Hepatocyte (in vitro differentiated cells): Measurements from ENCODE around the gene DIAPH1. TPM values are rescaled to one million over a fixed set of nuclear protein-coding genes. Genes with fewer than 3 reads are reported as not detected.

ENCODE experiments used
- DNase-seq: peaks from one replicate; pipeline ENCODE4 v3.0.0-alpha.2; 2016; ENCODE audit warnings: low spot score
- H2AFZ ChIP-seq: fragments of 200-600 bp; sonication (generic); 2 replicates; pipeline ENCODE4 v1.6.0; 2016; ENCODE audit warnings: antibody characterized with exemption, mild to moderate bottlenecking
- H3K27ac ChIP-seq: fragments of 200-600 bp; sonication (generic); 2 replicates; pipeline ENCODE4 v1.5.1; 2016; ENCODE audit warnings: mild to moderate bottlenecking
- H3K27me3 ChIP-seq: fragments of 200-600 bp; sonication (generic); 2 replicates; pipeline ENCODE4 v1.6.1; 2016
- H3K36me3 ChIP-seq: fragments of 200-600 bp; sonication (generic); replicated peaks from 2 replicates; pipeline ENCODE4 v1.5.1; 2016; ENCODE audit warnings: low read depth; ENCODE audit not compliant: insufficient read depth
- H3K4me1 ChIP-seq: fragments of 200-600 bp; sonication (generic); 2 replicates; pipeline ENCODE4 v1.5.1; 2016; ENCODE audit warnings: mild to moderate bottlenecking, moderate library complexity; ENCODE audit not compliant: insufficient read depth
- H3K4me2 ChIP-seq: fragments of 200-600 bp; sonication (generic); 2 replicates; pipeline ENCODE4 v1.6.0; 2016
- H3K4me3 ChIP-seq: fragments of 200-600 bp; sonication (generic); 2 replicates; pipeline ENCODE4 v1.5.1; 2016; ENCODE audit warnings: mild to moderate bottlenecking
- H3K79me2 ChIP-seq: fragments of 200-600 bp; sonication (generic); 2 replicates; pipeline ENCODE4 v1.6.0; 2017; ENCODE audit warnings: mild to moderate bottlenecking
- H3K9me2 ChIP-seq: fragments of 200-600 bp; sonication (generic); replicated peaks from 2 replicates; pipeline ENCODE4 v1.6.0; 2017; ENCODE audit warnings: mild to moderate bottlenecking; ENCODE audit not compliant: insufficient read depth
- H3K9me3 ChIP-seq: fragments of 200-600 bp; sonication (generic); 2 replicates; pipeline ENCODE4 v1.5.1; 2016; ENCODE audit warnings: low read depth, mild to moderate bottlenecking
- H4K20me1 ChIP-seq: fragments of 200-600 bp; sonication (generic); 2 replicates; pipeline ENCODE4 v1.6.0; 2016; ENCODE audit warnings: mild to moderate bottlenecking; ENCODE audit not compliant: insufficient read depth, poor library complexity, severe bottlenecking
- CTCF ChIP-seq: fragments of 200-600 bp; sonication (generic); IDR thresholded peaks from 2 replicates; pipeline ENCODE4 v1.5.1; 2016; ENCODE audit warnings: antibody characterized with exemption, mild to moderate bottlenecking; ENCODE audit not compliant: poor library complexity
- EZH2 ChIP-seq: fragments of 200-600 bp; sonication (generic); IDR thresholded peaks from 2 replicates; pipeline ENCODE4 v1.6.1; 2016; ENCODE audit warnings: antibody characterized with exemption, mild to moderate bottlenecking, borderline replicate concordance
- EZH2phosphoT487 ChIP-seq: fragments of 200-600 bp; sonication (generic); IDR thresholded peaks from one replicate; pipeline ENCODE4 v1.6.1; 2018; ENCODE audit warnings: antibody characterized with exemption, mild to moderate bottlenecking, low read depth, moderate library complexity; ENCODE audit not compliant: unreplicated experiment, severe bottlenecking
- WGBS: methylation state at CpG from one replicate; pipeline ENCODE4 v1.1.6; 2016; ENCODE audit warnings: low lambda C conversion rate; ENCODE audit errors: missing lambda C conversion rate; 5-methylcytosine and 5-hydroxymethylcytosine counted together
- polyA plus RNA-seq: library from polyadenylated mRNA; unstranded; fragments of >200 nt; fragmentation: Nextera tagmentation; extraction: Ambion mirVana; gene quantifications from 2 replicates; pipeline ENCODE4 v1.2.1, GENCODE V29; 2016
- total RNA-seq: library from RNA; depleted of rRNA; stranded (reverse); fragments of >200 nt; gene quantifications from 2 replicates; pipeline ENCODE4 v1.2.3, GENCODE V29; 2014

DIAPH1 gene
- total and polyA plus RNA-seq, 2 experiments from 2014 or later = 56.6 to 62.4 TPM

GRCh38 chr5:141634720-141635119, 15.9 kb upstream of the DIAPH1 start:
- TF ChIP-seq EZH2 (no peak), EZH2phosphoT487 (no peak), CTCF (no peak)
- peaks cover 64% of the 10 kb centered on the region for H3K79me2 ChIP-seq
- 94% methylated on average over 6 of the region's 6 CpGs for WGBS

GRCh38 chr5:141633871-141634561, 15.2 kb upstream of the DIAPH1 start:
- Histone ChIP-seq H3K36me3 (no peaks in the 10 kb centered on the region), H3K27ac (no peak overlapping the region), H3K4me1 (peaks cover 19% of the 10 kb centered on the region), H4K20me1 (peaks cover 10% of the 10 kb centered on the region), H3K79me2 (peaks cover 64% of the 10 kb centered on the region), H3K9me2 (no peaks in the 10 kb centered on the region), H2AFZ (no peak overlapping the region), H3K9me3 (no peaks in the 10 kb centered on the region), H3K27me3 (no peaks in the 10 kb centered on the region), H3K4me2 (no peak overlapping the region), H3K4me3 (no peak overlapping the region)
- DNase-seq = no peak
- TF ChIP-seq EZH2 (no peak), EZH2phosphoT487 (no peak), CTCF (no peak)
- WGBS = 87% methylated on average over 5 of the region's 5 CpGs

More at GRCh38 chr5:141634720-141635119, 15.9 kb upstream of the DIAPH1 start:
- H3K9me2 ChIP-seq = no peaks in the 10 kb centered on the region
- no peaks in the 10 kb centered on the region for H3K9me3 ChIP-seq
- no peaks in the 10 kb centered on the region for H3K36me3 ChIP-seq
- no peak overlapping the region for H2AFZ ChIP-seq
- peak overlapping the region; percentile 99 for H3K4me2 ChIP-seq
- H4K20me1 ChIP-seq = peaks cover 10% of the 10 kb centered on the region
- no peak overlapping the region for H3K4me3 ChIP-seq
- no peaks in the 10 kb centered on the region for H3K27me3 ChIP-seq
- H3K27ac ChIP-seq = no peak overlapping the region
- H3K4me1 ChIP-seq = peaks cover 19% of the 10 kb centered on the region
- DNase-seq = no peak

GRCh38 chr5:141632650-141633049, 13.8 kb upstream of the DIAPH1 start:
- no peaks in the 10 kb centered on the region for H3K9me2 ChIP-seq
- WGBS = 96% methylated on average over 2 of the region's 2 CpGs
- peaks cover 64% of the 10 kb centered on the region for H3K79me2 ChIP-seq
- H3K4me3 ChIP-seq = no peak overlapping the region
- DNase-seq = no peak
- no peaks in the 10 kb centered on the region for H3K27me3 ChIP-seq
- no peaks in the 10 kb centered on the region for H3K36me3 ChIP-seq
- H3K9me3 ChIP-seq = no peaks in the 10 kb centered on the region
- peaks cover 11% of the 10 kb centered on the region for H3K4me1 ChIP-seq
- H3K4me2 ChIP-seq = no peak overlapping the region
- peaks cover 10% of the 10 kb centered on the region for H4K20me1 ChIP-seq
- no peak for TF ChIP-seq EZH2phosphoT487
- TF ChIP-seq CTCF = no peak
- TF ChIP-seq EZH2 = no peak
- H3K27ac ChIP-seq = no peak overlapping the region
- no peak overlapping the region for H2AFZ ChIP-seq
